B cell (primary cell): ENCODE data around the gene RNF157.

Experiments used
- EZH2 ChIP-seq: IDR thresholded peaks from 2 replicates; pipeline ENCODE4 v1.6.1; 2012; ENCODE audit warnings: borderline replicate concordance, low read depth, mild to moderate bottlenecking, moderate library complexity, low read length; ENCODE audit not compliant: insufficient read depth, poor library complexity, severe bottlenecking
- TF ChIP-seq, protein P1 (sequence below): fragments of 200-600 bp; IDR thresholded peaks from one replicate; pipeline ENCODE4 v1.8.0; 2022; ENCODE audit warnings: antibody characterized with exemption, mild to moderate bottlenecking

DNA sequence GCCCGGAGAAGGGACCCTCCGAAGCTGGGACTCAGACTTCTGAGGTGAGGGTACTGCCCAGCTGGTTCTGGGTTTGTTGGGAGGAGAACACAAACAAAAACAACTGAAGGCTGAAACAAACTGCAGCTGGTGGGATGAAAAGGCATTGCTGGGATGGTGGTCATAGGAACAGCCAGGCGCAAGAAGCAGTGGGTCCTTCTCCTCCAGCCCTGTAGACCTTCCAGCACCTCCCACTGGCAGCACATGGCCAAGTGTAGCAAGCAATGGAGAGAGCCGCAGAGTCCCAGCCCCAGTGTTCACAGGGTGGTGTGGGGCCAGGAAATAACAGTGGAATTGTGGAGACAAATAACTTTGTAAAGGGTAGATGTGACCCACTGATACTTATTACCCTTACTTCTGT lies 50.6 kb downstream of the RNF157 start:
- TF ChIP-seq, protein P1, sequence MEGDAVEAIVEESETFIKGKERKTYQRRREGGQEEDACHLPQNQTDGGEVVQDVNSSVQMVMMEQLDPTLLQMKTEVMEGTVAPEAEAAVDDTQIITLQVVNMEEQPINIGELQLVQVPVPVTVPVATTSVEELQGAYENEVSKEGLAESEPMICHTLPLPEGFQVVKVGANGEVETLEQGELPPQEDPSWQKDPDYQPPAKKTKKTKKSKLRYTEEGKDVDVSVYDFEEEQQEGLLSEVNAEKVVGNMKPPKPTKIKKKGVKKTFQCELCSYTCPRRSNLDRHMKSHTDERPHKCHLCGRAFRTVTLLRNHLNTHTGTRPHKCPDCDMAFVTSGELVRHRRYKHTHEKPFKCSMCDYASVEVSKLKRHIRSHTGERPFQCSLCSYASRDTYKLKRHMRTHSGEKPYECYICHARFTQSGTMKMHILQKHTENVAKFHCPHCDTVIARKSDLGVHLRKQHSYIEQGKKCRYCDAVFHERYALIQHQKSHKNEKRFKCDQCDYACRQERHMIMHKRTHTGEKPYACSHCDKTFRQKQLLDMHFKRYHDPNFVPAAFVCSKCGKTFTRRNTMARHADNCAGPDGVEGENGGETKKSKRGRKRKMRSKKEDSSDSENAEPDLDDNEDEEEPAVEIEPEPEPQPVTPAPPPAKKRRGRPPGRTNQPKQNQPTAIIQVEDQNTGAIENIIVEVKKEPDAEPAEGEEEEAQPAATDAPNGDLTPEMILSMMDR: no peak
- TF ChIP-seq EZH2: no peak
